Right lobe of liver (tissue), 6 donors: ENCODE measurements around the gene SPEF1. TPM values are rescaled to one million over a fixed set of nuclear protein-coding genes. Genes with fewer than 3 reads are reported as not detected.

Experiments used
- ATAC-seq, 4 donors: fragments of 200-7000 bp; cut with Tn5 transposase; one replicate each; pipeline ENCODE4 v1.9.1; 2020; ENCODE audit warnings: mild to moderate bottlenecking in 4 of 4, moderate library complexity in 4 of 4
- DNase-seq, 3 donors: peaks; one replicate each; pipeline ENCODE4 v3.0.0-alpha.2; 2020
- H3K27ac ChIP-seq, 3 donors: fragments of 200-600 bp; one replicate each; pipeline ENCODE4 v1.8.0; 2022
- H3K27me3 ChIP-seq, 2 donors: fragments of 200-600 bp; one replicate each; pipeline ENCODE4 v1.8.0; 2022
- H3K36me3 ChIP-seq, 4 donors: fragments of 200-600 bp; sonication (generic) in 1 of 4; one replicate each; pipeline versions ENCODE4 v1.5.1 to v1.8.0; 2017 to 2022; ENCODE audit warnings: control low read depth in 1 of 4
- H3K4me1 ChIP-seq, 4 donors: fragments of 200-600 bp; sonication (generic) in 1 of 4; one replicate each; pipeline versions ENCODE4 v1.5.1 to v1.8.0; 2017 to 2022; ENCODE audit warnings: control low read depth in 1 of 4
- H3K4me3 ChIP-seq, 3 donors: fragments of 200-600 bp; one replicate each; pipeline ENCODE4 v1.8.0; 2022
- H3K9me3 ChIP-seq, 4 donors: fragments of 200-600 bp; sonication (generic) in 1 of 4; one replicate each; pipeline versions ENCODE4 v1.5.1 to v1.8.0; 2017 to 2022; ENCODE audit warnings: control low read depth in 1 of 4
- CTCF ChIP-seq, 4 donors: fragments of 200-600 bp in 3 of 4; fragments of 450-650 bp in 1 of 4; IDR thresholded peaks; one replicate each; pipeline versions ENCODE4 v1.5.1 to v1.8.0; 2016 to 2022; ENCODE audit warnings: antibody characterized with exemption in 4 of 4, mild to moderate bottlenecking in 2 of 4
- POLR2A ChIP-seq: fragments of 450-650 bp; IDR thresholded peaks from one replicate; pipeline ENCODE4 v1.6.1; 2017; ENCODE audit warnings: antibody characterized with exemption, mild to moderate bottlenecking
- WGBS: methylation state at CpG from one replicate; pipeline ENCODE4 v1.1.6; 2018; ENCODE audit warnings: low coverage, low lambda C conversion rate; ENCODE audit not compliant: insufficient coverage; ENCODE audit errors: missing lambda C conversion rate; 5-methylcytosine and 5-hydroxymethylcytosine counted together
- intact Hi-C, 2 donors: fragments of 100-400 bp; cut with DNase I; formaldehyde crosslinking; loops; one replicate each; pipeline versions ENCODE4 v1.11.2 to v1.14.1; 2022
- total RNA-seq, 6 experiments: library from RNA; depleted of rRNA in 2 of 6; stranded (reverse); fragments of >200 nt in 2 of 6; fragmentation: NEBNext Ultra II Directional in 3 of 6; extraction: Animal tissue kit (Norgen Biotek cat#: 25700) in 3 of 6; gene quantifications; one replicate each; pipeline versions ENCODE4 v1.1.0 to v1.2.4, GENCODE V29; 2016 to 2023
- donor health status: DM: no; HTN: yes; CAD: no.
- donor health status: DM: no; HTN: no; CAD: no.
- donor health status: DM: no; HTN: no; CAD: no.
- donor health status: DM: no; HTN: yes; CAD: no.
- donor health status: DM: no; HTN: yes; CAD: no.

Gene SPEF1
- total RNA-seq, 6 experiments from 2014 or later: not detected

DNA sequence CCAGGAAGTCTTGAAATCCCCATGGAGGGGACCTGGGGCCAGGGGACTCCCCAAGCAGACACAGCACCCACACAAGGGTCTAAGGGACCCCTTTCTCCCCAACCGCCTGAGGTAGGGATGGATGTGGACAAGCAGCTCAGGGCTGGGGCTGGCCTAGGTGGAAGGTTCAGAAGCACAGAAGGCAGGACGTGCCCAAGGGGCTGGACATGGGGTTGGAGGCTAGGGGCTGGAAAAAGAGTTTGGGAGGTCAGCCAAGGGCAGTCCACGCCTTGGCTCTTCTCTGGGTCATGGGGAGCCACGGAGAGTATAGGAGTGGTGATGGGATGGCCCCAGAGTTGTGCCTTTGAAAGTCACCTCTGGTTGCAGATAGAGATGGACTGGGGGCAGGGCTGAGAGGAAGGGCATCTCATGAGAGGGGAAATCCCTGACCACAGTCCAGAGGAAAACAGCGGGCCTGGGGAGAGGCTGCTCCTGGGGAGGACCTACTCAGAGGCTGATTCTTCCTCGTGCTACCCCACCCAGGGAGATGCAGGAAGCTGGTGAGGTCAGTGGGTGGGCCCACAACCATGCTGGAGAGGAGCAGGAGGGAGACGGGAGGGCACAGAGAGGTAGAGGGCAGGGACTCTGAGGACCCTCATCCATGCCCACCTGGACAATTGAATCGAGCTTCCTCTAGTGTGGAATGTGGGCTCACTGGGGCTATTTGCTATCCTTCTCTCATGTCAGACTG lies 51.3 kb downstream of the SPEF1 start:
- no peaks in the 10 kb centered on the region for H3K4me1 ChIP-seq
- TF ChIP-seq POLR2A (no peak), CTCF (IDR thresholded peaks at IDR 0.05) (no peak)
- H3K36me3 ChIP-seq: no peaks in the 10 kb centered on the region
- WGBS: 50% methylated on average over 6 of the region's 8 CpGs
- intact Hi-C loops: no loop called here
- H3K27ac ChIP-seq: no peak overlapping the region
- H3K9me3 ChIP-seq: no peaks in the 10 kb centered on the region
- DNase-seq (no peak), ATAC-seq (no peak)
- no peak overlapping the region for H3K4me3 ChIP-seq
- H3K27me3 ChIP-seq: no peaks in the 10 kb centered on the region

DNA sequence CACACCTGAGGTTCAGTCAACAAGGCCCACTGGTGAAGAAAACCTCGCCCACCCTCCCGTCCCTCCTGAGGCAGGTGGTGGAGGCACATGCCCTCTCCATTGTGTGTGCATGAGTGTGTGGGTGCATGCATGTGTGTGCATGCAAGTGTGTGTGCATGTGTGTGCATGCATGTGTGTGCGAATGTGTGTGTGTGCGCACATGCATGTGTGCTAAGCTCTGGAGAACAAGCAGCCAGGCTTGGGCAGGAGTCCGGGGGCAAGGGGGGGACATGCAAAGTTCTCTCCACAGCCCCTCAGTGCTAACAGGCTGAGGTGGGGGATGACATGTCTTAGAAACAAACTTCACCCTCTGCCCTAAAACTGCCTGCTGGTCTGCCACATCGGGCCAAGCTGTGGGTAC lies 51.9 kb downstream of the SPEF1 start:
- intact Hi-C loops: no loop called here
- WGBS: 60% methylated on average over 1 of the region's 6 CpGs
- DNase-seq (no peak), ATAC-seq (no peak)
- Histone ChIP-seq H3K27ac (no peak overlapping the region), H3K9me3 (no peaks in the 10 kb centered on the region), H3K4me1 (no peaks in the 10 kb centered on the region), H3K4me3 (no peak overlapping the region), H3K36me3 (no peaks in the 10 kb centered on the region), H3K27me3 (no peaks in the 10 kb centered on the region)
- TF ChIP-seq CTCF (IDR thresholded peaks at IDR 0.05) (no peak), POLR2A (no peak)

- H3K27ac ChIP-seq: no peak overlapping the region
- WGBS: 100% methylated on average over 2 of the region's 3 CpGs
- DNase-seq: no peak
- no peaks in the 10 kb centered on the region for H3K36me3 ChIP-seq
- TF ChIP-seq CTCF (IDR thresholded peaks at IDR 0.05): no peak
- TF ChIP-seq POLR2A: no peak
- no peaks in the 10 kb centered on the region for H3K4me1 ChIP-seq
- peak in 1 of 4 donors; percentile 13 for ATAC-seq
- no peaks in the 10 kb centered on the region for H3K9me3 ChIP-seq
- no peaks in the 10 kb centered on the region for H3K27me3 ChIP-seq
- intact Hi-C loops: no loop called here
- no peak overlapping the region for H3K4me3 ChIP-seq
These were observed 52.4 kb downstream of the SPEF1 start for GRCh38 chr20:3728876-3729275.

DNA sequence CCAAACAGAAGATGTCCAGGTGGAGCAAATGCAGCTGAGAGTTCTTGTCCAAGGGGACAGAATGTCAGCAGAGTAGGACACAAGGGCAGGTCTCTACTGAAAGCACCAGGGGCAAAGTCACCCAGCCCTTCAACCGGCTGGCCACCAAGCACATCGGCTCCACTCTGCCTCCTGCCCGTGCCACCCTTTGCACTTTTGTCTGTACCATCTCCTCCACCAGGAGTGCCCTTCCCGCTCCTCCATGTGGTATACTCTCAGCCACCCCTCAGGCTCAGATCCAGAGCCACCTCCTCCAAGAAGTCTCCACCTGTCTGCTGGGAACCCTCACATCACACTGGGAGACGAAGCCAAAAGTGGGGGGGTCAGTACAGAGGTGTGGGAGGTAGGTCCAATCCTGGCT lies 52.9 kb downstream of the SPEF1 start:
- no peak overlapping the region for H3K27ac ChIP-seq
- ATAC-seq (no peak), DNase-seq (no peak)
- WGBS: 83% methylated on average over 2 of the region's 5 CpGs
- H3K27me3 ChIP-seq: no peaks in the 10 kb centered on the region
- TF ChIP-seq CTCF (IDR thresholded peaks at IDR 0.05) (no peak), POLR2A (no peak)
- no peak overlapping the region for H3K4me3 ChIP-seq
- H3K4me1 ChIP-seq: no peaks in the 10 kb centered on the region
- intact Hi-C loops: no loop called here
- H3K9me3 ChIP-seq: no peaks in the 10 kb centered on the region
- H3K36me3 ChIP-seq: no peaks in the 10 kb centered on the region

Other genes with a start within 250 kb of the SPEF1 start
- not detected for gene GFRA4, start 118.0 kb downstream of the SPEF1 start, total RNA-seq
- gene ADAM33, start 99.4 kb downstream of the SPEF1 start, total RNA-seq: under 1 TPM; 0.24 to 0.51 (median 0.45) TPM
- gene SIGLEC1, start 68.8 kb downstream of the SPEF1 start, total RNA-seq: 10 to 100 TPM in 2 of 6 experiments, 1 to 10 TPM in 4; 2.6 to 13.9 (median 5.7) TPM
- 1 to 10 TPM in 3 of 6 experiments, under 1 TPM in 3; 0.46 to 2.2 (median 0.97) TPM for gene HSPA12B, start 48.8 kb downstream of the SPEF1 start, total RNA-seq
- 10 to 100 TPM in 3 of 6 experiments, 1 to 10 TPM in 3; 9.6 to 11.7 (median 9.9) TPM for gene ADISSP, start 13.7 kb downstream of the SPEF1 start, total RNA-seq
- 10 to 100 TPM; 27.8 to 43.1 (median 31.6) TPM for gene CENPB, start 5.3 kb upstream of the SPEF1 start, total RNA-seq
- gene CDC25B, start 14.9 kb upstream of the SPEF1 start, total RNA-seq: 10 to 100 TPM; 10.9 to 28.7 (median 16.5) TPM
- 10 to 100 TPM in 3 of 6 experiments, 1 to 10 TPM in 3; 7.7 to 16.1 (median 9.5) TPM for gene AP5S1, start 39.1 kb upstream of the SPEF1 start, total RNA-seq
- gene MAVS, start 65.4 kb upstream of the SPEF1 start, total RNA-seq: 10 to 100 TPM; 10.1 to 20.4 (median 17.0) TPM
- 10 to 100 TPM; 13.0 to 17.8 (median 13.8) TPM for gene PANK2, start 107.9 kb upstream of the SPEF1 start, total RNA-seq
- gene RNF24, start 234.1 kb upstream of the SPEF1 start, total RNA-seq: 1 to 10 TPM; 1.1 to 8.7 (median 2.2) TPM